HG03432 (cell line): Measurements from ENCODE around the gene PRAC2.
"Not testable (repeated sequence)": the region's sequence is repeated elsewhere in the genome, so short reads cannot be mapped to it uniquely, and the experiment has no call there.

ENCODE experiments used
- ATAC-seq: cut with Tn5 transposase; IDR thresholded peaks from one replicate; pipeline ENCODE4 v1.9.1; 2021; ENCODE audit warnings: mild to moderate bottlenecking, moderate library complexity; ENCODE audit not compliant: unreplicated experiment

Gene PRAC2

DNA sequence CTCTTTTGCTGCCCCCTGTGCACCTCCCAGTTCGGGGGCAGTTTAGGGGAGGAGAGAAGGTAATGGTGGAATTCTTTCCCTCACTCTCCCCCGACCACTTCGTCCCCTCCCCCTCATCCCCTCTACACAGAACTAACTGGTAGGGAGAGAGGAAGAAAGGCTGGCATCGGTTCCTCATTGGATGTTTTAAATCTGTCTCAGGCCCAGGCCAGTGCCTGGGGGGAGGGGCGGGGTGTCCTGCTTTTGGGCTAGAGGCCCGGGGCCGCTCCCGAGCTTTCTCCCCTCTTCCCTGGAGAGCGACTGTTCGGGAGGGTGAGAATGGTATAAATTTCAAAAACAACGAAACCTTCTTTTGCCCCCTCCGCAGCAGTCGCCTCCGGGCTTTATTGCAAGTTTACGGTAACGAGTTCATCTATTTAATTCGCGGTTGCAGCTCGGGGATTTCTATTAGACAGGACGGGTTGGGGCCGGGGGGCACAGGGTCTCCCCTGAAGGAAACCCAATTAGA, at the start of gene PRAC2:
Gene PRAC2 (plus strand): TSS at position 271 of the 508 bp plus-strand sequence. CDS start 1,226 bp downstream, outside the sequence.
- ATAC-seq = no peak

DNA sequence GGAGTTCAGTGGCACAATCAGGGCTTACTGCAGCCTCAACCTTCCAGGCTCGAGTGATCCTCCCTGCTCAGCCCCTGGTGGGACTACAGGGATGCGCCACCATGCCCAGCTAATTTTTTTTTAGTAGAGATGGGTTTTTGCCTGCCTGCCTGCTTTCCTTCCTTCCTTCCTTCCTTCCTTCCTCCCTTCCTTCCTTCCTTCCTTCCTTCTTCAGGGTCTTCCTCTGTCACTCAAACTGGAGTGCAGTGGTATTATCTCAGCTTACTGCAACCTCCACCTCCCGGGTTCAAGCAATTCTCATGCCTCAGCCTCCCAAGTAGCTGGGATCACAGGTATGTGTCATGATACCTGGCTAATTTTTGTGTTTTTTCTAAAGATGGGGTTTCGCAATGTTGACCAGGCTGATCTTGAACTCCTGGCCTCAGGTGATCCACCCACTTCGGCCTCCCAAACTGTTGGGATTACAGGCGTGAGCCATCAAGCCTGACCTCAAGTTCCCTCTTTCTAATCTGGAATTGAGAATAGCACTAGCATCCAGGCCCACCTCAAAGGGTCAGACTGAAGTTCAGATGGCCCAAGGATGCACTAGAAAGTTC, 45.9 kb upstream of the PRAC2 start:
- ATAC-seq = no peak

DNA sequence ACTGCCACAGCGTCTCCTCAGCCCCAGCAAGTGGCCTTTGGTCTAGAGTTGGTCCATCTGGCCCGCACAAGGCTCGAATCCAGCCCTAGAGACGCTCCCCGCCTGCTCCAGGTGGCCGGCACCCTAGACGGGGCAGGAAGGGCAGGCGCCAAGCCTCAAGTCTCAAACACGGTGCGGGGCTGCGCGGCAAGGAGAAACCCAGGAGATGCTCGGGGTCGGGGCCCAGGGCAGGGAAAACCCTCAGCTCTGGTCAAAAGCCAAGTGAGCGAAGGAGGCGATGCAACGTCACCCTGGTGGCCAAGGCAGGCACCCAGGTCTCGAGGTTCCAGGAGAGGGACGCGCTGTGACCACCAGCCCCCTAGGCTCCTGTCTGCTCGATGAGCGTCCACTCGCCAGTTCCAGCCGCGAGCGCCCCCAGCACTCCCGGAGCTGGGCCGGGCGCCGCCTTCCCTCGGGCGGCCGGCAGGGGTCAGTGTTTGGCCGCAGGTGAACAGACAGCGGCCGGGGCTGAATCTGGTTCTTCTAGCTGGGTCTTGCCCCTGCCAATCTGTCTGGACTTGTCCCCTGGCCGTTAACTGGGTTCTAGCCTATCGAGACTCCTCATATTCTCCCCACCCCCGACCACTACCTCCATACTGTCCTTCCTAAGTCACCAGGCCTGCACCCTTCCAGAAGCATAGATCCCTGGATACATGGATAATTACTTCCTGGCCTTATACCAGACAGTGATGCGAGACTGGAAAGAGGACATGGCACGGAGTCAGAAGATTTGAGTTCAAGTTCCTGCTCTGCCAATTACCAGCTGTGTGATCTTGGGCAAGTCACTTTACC, 44.6 kb upstream of the PRAC2 start:
- peak; percentile 74 for ATAC-seq

DNA sequence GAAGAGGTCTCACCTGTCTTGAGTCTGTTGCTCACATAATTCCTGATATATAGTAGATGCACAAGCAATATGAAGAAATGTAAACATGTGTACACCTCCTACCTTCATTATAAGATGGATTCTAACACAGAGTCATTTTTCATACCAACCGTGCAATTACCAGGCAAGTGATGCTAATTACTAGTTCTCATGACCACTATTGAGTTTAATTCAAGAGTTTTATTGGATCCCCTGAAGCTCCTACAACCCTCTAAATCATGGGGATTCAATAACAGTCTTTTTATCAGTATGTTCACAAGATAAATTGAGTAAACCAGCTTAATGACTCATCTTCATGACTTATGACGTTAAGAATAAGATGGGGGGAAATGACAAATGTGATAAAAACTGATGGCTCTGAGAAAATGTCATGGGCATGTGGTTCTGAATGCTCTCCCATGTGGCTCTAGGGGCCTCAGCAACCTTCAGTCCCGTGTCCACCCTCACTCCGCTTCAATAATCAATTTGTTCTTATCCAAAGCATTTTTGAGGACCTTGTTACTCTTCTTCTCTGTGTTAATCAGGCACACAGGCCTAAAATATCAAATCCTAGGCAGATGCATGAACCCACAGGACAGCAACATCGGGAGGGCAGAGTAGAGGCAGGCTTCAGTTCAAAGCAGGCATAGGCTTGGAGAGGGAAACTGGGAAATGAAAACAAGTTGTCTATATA, 43.4 kb upstream of the PRAC2 start:
- ATAC-seq = no peak

DNA sequence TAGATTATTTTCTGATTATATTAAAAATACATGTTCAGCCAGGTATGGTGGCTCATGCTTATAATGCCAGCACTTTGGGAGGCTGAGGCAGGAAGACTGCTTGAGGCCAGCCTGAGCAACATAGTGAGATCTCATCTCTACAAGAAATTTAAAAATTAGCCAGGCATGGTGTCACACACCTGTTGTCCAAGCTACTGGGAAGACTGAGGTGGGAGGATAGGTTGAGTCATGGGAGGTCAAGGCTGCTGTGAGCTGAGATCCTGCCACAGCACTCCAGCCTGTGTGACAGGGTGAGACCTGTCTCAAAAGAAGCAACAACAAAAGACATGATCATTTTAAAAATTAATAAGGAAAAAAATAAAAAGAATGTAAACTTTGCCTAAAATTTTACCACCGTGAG, 41.4 kb upstream of the PRAC2 start:
- no peak for ATAC-seq

DNA sequence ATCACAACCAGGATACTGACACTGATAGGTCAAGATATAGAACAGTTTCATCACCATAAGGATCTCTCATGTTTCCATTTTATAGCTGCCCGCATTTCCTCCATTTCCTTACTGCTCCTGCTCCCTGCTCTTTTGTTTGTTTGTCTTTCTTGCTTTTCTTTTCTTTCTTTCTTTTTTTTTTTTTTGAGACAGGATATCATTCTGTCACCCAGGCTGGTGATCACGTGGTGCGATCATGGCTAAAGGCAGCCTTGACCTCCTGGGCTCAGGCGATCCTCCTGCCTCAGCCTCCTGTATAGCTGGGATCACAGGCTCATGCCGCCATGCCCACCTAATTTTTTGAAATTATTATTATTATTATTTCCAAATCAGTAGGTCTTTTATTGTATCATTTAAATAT, 32.3 kb upstream of the PRAC2 start:
- ATAC-seq = no peak

DNA sequence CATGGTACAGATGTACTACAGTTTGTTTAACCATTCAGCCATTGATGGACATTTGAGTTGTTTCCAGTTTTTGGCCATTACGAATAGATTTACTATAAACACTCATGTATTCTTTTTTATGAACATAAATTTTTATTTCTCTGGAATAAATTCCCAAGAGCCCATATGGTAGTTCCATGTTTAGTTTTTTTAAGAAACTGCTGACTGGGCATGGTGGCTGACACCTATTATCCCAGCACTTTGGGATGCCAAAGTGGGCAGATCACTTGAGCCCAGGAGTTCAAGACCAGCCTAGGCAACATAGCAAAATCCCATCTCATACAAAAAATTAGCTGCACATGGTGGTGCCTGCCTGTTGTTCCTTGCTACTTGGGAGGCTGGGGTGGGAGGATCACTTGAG, 30.9 kb upstream of the PRAC2 start:
- no peak for ATAC-seq

DNA sequence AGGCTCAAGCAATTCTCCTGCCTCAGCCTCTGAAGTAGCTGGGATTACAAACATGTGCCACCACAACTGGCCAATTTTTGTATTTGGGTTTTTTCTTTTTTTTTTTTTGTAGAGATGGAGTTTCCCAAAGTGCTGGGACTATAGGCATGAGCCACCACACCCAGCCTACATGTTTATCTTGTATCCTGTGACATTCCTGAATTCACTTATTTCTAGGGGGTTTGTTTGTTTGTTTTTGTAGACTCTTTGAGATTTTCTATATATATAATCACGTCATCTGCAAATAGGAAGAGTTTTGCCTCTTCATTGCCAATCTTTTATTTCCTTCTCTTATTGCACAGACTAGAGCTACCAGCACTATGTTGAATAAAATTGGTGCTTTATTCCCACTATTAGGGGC, 29.8 kb upstream of the PRAC2 start:
- ATAC-seq = no peak

DNA sequence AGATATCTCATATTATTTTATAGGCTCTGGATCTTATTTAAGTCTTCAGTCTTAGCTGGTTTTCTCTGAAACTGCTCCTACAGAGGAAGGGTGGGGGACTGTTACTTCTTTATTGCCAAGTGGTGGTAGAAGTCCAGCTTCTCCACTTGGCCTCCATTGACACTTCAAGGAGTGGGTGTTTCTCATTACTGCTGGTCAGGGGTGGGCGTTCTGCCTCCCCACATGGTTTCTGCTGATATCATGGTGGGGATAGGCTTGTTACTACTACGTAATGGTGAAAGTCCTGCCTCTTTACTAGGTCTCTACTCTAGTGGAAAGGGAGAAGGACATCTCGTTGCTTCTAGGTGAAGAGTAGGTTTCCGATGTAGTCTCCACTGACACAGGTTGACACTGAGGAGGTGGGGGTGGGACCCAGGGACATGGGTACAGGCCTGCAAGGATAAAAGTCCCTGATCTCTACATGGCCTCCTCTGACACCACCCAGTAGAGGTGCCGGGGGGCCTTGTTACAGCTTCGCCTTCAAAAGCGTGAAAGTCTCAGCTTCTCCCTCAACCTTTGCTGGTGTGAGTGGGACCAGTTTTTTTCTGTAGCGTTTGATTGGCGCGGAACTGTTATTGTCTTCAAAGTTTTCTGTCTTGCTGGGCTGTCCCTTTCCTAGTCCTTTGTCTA, 21.0 kb upstream of the PRAC2 start:
- ATAC-seq = no peak

DNA sequence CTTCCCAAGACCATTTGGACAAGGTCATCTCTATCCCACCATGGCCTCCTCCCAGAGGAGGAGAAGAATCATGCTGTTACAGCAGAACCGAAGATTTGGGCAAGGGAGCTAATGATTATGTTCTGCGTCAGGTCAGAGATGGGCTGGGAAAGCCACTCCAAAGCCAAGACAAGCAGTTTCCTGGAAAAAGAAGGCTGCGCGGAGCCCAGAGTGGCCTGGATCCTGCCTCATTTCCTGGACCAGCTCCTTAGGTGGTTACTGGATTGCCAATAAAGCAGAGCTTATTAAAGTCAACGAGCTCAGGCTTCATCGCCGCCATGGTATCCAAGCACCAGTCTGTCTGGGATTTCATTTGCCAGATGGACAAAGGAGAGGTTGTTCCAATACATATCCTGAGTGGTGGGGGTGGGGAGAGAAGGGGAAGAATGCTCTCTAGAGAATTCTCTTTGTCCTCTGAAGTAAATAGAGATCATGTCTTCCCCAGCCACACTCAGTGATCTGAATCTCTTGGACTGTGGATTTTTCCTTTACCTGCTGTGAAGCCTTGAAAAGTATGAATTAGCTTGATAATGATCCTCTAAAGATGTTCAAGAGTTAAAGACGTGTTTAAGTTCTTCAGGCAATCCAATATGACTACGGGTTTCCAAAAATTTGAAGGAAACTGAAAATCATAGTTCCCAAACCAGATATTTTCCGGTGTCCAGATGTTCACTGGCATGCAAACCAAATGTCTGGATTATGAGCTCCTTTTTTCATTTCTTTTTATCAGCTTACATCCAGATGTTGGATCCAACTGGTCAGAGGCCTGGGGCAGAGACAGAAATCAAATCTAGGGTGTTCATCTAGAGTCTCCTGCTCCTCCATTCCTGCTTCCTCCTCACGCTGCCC, 18.4 kb upstream of the PRAC2 start:
- no peak for ATAC-seq

DNA sequence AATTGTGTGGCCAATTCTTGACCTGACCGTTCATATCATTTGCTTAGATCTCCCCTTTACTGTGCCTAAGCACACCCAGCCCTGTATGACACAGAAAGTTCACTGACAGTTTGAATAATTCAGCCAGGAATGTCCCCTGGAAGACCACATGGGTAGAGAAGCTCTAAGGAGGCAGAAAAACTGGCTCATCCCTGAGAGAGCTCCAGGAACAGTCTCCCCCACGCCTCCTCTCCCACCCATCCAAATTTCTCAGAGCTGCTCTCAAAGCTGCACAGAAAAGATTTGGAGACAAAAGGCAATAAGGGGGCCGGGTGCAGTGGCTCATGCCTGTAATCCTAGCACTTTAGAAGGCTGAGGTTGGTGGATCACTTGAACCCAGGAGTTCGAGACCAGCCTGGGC, 11.9 kb upstream of the PRAC2 start:
- ATAC-seq = no peak

DNA sequence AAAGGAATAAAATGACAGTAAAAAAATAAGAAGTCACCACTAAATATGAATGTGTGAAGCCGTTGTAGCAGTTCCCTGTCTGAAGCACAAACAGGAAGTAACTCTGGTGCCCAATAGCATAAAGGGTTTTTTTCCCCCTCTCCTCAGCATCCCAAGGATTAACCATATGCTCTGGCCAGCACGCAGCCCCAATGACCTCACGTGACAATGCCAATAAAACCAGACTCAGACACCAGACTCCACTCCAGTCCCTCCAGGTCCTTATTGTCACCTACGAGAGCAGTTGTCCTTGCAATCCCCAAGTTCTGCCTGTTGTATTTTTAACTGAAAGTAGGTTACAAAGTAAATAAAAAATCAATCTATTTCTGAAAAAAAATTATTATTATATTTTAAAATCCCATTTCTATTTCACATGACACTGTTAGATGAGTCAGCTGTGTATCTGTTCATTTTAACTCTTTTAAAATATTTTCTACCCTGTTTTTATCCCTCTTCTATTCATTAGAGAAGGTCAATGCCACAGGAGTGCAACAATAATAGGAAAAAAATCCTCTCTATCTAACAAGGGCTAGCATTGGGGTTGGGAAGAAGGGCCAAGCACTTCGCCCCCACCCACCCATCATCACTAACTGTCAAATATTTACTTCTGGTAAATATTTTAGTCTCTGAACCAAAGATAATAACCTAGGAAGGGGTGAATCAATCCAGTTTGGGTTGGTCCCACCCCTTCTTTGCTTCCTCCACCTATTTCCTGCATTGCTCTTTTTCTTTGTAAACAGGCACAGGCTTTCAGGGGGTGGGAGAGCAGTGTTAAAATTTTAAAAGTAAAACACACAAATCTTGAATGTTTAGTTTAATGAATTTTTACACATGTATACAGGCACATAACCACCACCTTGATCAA, 7.2 kb upstream of the PRAC2 start:
- ATAC-seq = no peak

DNA sequence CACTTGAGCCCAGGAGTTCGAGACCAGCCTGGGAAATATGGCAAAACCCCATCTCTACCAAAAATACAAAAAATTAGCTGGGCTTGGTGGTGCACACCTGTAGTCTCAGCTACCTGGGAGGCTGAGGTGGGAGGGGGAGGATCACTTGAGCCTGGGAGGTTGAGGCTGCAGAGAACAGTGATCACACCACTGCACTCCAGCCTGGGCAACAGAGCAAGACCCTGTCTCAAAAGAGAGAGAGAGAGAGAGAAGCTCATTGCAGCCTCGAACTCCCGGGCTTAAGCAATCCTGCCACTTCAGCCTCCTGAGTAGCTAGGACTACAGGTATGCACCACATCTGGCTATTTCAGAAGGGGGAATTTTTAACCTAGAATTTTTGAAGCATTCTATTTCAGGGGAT, 6.4 kb upstream of the PRAC2 start:
- ATAC-seq = not testable (repeated sequence)

DNA sequence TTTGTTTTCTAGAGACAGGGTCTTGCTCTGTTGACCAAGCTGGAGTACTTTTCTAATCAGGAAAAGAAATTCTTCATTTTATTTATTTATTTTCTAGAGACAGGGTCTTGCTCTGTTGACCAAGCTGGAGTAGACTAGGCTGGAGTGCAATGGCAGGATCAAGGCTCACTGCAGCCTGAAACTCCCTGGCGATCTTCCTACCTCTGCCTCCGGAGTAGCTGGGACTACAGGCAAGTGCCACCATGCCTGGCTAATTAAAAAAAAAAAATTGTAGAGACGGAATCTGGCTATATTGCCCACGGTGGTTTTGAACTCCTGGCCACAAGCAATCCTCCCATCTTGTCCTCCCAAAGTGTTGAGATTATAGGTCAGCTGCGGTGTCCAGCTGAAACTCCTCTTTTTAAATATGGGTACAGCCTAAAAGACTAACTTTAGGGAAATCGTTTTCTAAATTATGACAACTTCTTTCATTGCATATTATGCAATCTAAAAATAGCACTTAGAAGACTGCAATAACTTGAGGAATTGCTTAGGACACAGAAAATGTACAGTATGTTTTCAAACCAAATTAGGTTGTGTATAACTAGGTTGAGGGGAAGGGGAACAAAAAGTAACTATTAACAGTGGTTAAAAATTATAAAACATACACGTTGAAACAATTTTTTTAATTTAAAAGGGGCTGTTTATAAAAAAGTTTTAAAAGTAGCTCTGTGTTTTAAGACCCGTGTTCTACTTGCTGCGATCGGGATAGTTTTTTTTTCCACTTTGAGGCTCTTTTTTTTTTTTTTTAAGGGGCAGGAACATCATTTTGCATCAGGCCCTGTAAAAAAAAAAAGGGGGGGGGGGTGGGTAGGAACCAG, 5.4 kb upstream of the PRAC2 start:
- ATAC-seq = no peak

DNA sequence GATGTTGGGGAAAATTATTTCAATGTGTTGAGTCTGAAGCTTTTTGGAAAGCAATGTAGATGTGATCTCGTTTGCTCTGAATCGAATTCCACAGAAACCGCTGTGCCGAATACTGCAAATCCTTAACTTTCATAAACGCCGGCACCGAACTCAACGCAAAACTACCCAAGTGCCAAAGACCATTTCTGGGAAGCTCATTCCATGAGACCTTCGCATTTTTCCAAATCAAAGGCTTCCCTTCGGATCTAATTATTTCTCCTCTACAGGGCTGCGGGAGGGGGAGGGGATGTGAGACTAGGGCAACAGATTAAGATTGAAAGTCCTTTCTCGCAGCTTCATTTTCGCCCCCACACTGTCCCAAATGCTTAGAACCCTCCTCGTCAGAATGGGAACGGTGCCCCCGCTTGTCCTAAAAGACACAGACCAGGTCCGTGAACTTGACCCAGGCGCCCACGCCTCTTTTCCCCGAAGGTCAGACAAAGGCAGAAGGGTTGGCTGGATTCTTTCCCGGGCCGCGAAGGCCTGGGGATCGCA, 4.7 kb upstream of the PRAC2 start:
- ATAC-seq = no peak

DNA sequence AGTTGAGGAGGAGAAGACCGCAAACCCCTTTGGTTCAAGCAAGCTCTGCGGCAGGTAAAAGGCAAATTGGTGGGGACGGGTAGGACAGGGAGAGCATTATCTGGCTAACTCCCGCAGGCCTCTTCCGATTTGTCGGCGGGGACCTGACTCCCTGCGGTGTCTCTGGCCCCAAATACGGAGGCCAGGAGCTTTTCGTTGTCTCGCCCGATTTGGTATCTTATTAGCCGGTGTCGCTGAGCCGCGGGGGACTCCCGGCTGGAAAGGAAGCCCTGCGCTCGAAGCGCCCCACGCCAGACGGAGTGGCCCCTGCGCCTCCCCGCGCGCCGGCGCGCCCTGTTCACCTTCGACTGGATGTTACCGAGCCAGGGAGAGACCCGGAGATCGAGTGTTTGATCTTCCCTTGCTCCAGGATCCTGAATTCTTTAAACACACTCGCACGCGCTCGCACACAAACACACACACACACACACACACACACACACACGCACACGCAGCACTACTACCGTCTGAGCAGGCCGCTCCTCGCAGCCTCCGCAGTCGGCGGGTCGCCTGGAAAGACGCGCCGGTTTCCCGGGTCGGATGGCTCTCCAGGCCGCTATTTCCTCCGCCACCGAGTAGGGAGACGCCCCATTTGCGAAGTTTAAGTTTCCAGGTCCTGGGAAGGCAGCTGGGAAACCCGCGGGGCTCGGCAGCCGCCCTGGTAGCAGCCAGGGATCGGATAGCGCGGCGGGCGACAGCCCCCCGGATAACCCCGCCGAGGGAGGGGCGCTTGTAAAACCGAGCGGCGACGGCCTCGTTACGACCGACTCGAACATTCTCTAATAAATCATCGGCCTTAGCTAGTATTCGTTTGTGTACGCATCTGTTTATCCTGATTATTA, 4.0 kb upstream of the PRAC2 start:
- no peak for ATAC-seq

DNA sequence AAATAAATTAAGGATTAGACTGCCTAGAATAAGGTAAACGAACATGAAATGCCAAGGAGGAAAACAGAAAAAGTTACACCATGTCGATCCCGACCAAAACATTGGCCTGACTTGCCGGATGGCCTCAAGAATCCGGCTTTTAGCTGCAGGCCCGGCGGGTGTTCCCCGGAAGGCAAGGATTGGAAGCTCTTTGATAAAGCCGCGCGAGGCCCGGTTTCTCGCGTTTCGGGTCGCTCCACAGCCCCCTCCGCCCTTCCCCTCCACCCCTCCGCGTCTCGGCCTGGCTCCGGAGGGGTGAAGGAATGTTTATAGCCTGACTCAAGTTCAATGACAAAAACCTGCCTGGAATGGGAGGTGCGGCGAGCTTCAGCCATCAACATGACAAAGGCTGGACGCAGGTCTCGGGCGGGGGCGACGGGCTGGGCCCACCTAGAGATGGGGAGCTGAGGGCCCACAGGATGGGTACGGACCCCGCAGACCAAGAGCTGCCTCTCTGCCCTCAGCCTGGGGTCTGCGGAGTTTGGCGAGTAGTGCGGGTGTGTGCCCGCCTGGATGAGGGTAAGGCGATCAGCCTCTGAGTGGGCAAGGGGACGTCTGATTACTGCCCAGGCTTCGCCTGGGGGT, 3.2 kb upstream of the PRAC2 start:
- no peak for ATAC-seq
